Neutrophil (primary cell): ENCODE measurements around the gene IL17C.

Experiments used
- H3K27ac ChIP-seq: fragments of 200-600 bp; sonication (generic); 2 replicates; pipeline ENCODE4 v1.5.1; 2016; ENCODE audit warnings: mild to moderate bottlenecking, moderate library complexity
- H3K27me3 ChIP-seq: fragments of 200-600 bp; sonication (generic); 2 replicates; pipeline ENCODE4 v1.6.0; 2016; ENCODE audit warnings: mild to moderate bottlenecking
- H3K36me3 ChIP-seq: fragments of 200-600 bp; sonication (generic); 2 replicates; pipeline ENCODE4 v1.5.1; 2017
- H3K4me1 ChIP-seq, 2 experiments: fragments of 200-600 bp in 1 of 2; sonication (generic) in 1 of 2; 1 replicate in 1 of 2; 2 replicates in 1 of 2; pipeline versions ENCODE4 v1.5.1 to v1.6.1; 2013 to 2016; ENCODE audit warnings: low read depth in 1 of 2, low read length in 1 of 2, mild to moderate bottlenecking in 1 of 2, moderate library complexity in 1 of 2; ENCODE audit not compliant: control insufficient read depth in 1 of 2, insufficient read depth in 1 of 2
- H3K4me3 ChIP-seq, 2 experiments: fragments of 200-600 bp in 1 of 2; sonication (generic) in 1 of 2; 1 replicate in 1 of 2; 2 replicates in 1 of 2; pipeline ENCODE4 v1.5.1; 2013 to 2016; ENCODE audit warnings: low read depth in 1 of 2, low read length in 1 of 2, mild to moderate bottlenecking in 1 of 2, moderate library complexity in 1 of 2
- H3K9me3 ChIP-seq: fragments of 200-600 bp; sonication (generic); 2 replicates; pipeline ENCODE4 v1.5.1; 2016
- TF ChIP-seq, protein P1 (sequence below): fragments of 200-600 bp; sonication (generic); IDR thresholded peaks from 2 replicates; pipeline ENCODE4 v1.5.1; 2016; ENCODE audit warnings: antibody characterized with exemption

IL17C gene

DNA sequence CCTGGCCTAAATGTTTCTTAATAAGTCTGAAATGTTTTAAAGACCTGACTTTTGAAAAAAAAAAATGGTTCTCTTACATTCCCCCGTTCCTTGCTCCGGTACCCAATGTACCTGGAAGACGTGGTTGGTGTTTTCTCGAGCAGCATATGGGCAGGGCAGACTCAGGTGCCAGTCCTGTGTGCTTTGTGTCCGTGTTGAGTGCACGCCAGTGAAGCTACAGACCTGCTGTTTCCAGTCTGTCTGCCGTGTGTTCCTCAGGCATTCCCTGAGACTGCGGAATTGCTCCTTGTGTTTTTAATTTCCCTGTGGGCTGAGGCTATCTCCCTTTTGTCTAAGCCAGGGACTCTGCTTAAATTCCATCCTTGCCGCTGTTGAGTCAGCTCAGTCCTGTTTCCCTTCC is 11.7 kb upstream of the IL17C start:
- H3K4me3 ChIP-seq, result no peak overlapping the region
- H3K4me1 ChIP-seq, result no peaks in the 10 kb centered on the region
- TF ChIP-seq, protein P1, sequence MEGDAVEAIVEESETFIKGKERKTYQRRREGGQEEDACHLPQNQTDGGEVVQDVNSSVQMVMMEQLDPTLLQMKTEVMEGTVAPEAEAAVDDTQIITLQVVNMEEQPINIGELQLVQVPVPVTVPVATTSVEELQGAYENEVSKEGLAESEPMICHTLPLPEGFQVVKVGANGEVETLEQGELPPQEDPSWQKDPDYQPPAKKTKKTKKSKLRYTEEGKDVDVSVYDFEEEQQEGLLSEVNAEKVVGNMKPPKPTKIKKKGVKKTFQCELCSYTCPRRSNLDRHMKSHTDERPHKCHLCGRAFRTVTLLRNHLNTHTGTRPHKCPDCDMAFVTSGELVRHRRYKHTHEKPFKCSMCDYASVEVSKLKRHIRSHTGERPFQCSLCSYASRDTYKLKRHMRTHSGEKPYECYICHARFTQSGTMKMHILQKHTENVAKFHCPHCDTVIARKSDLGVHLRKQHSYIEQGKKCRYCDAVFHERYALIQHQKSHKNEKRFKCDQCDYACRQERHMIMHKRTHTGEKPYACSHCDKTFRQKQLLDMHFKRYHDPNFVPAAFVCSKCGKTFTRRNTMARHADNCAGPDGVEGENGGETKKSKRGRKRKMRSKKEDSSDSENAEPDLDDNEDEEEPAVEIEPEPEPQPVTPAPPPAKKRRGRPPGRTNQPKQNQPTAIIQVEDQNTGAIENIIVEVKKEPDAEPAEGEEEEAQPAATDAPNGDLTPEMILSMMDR, result no peak
- H3K9me3 ChIP-seq, result no peaks in the 10 kb centered on the region
- H3K36me3 ChIP-seq, result peaks cover 94% of the 10 kb centered on the region
- H3K27ac ChIP-seq, result no peak overlapping the region
- H3K27me3 ChIP-seq, result no peaks in the 10 kb centered on the region

DNA sequence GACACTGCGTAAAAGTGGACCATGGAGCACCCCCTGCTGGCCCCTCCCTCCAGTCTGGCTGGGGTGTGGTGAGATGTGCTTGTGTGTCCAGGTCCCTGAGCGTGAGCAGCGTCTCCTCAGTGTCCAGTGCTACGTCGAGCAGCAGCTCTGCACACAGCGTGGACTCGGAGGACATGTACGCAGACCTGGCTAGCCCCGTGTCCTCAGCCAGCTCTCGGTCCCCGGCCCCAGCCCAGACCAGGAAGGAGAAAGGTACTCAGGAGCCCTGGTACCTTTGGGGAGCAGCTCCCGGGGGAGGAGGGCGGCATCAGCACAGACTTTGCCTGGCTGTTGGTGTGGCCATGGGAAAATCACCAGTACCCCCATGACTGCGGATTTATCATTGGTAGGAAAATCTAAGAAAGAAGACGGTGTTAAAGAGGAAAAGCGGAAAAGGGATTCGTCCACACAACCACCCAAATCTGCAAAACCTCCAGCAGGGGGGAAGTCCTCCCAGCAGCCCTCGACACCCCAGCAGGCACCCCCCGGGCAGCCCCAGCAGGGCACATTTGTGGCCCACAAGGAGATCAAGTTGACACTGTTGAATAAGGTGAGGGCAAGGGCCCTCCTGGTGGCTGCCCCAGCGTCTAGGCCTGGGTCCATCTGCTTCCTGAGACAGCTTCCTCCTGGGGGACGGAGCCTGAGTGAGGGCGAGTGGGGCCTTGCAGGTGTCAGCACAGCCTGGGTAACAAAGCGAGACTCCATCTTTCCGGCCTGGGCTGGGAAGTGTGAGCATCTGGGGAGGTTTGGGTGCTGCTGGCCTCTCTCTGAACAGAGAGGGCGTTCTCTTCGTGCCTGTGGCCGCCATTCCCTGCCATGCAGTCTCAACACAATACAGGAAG is 10.6 kb upstream of the IL17C start:
- no peak overlapping the region for H3K4me3 ChIP-seq
- H3K36me3 ChIP-seq, result peaks cover 93% of the 10 kb centered on the region
- no peaks in the 10 kb centered on the region for H3K27me3 ChIP-seq
- H3K4me1 ChIP-seq, result no peaks in the 10 kb centered on the region
- no peaks in the 10 kb centered on the region for H3K9me3 ChIP-seq
- no peak overlapping the region for H3K27ac ChIP-seq
- TF ChIP-seq, protein P1, result no peak

DNA sequence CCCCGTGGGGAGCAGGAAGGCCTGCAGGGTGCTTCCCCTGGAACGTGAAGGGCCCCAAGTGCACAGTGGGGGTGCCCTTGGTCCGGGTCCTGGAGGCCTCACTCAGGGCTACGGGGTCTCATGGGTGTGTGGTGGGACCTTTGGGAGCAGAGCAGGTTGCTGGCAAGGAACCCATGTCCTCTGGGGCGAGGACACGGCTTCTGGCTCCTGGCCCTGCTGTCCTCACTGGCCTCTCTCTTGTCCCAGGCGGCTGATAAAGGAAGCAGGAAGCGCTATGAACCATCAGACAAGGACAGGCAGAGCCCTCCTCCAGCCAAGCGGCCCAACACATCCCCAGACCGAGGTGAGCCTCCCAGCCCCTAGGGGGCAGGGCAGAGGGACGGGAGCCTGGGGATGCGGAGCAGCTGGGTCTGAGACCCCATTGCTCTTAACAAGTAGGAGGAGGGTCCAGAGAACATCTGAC is 9.8 kb upstream of the IL17C start:
- Histone ChIP-seq H3K4me3 (no peak overlapping the region), H3K27ac (no peak overlapping the region), H3K36me3 (peaks cover 85% of the 10 kb centered on the region), H3K9me3 (no peaks in the 10 kb centered on the region), H3K27me3 (no peaks in the 10 kb centered on the region), H3K4me1 (peaks cover under 1% of the 10 kb centered on the region in 2 experiments)
- TF ChIP-seq, protein P1, result no peak

DNA sequence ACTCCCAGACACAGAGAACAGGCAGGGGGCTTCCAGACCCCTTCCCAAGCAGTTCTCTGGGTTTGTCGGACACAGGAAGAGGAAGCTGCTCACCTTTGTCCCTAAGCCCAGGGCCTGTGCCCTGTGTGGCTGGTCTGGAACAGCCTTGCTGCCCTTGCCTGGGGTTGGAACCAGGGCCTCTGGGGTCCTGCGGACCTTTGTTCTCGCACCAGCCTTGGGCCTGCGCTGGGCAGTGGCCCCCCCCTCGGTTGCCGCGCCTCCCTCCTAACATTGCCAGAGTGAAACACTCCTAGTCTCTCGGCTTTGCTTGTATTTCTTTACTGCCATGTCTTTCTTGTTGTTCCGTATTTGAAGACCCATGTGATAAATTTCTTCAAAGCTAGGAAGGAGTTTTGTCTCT is 8.5 kb upstream of the IL17C start:
- Histone ChIP-seq H3K9me3 (no peaks in the 10 kb centered on the region), H3K27me3 (peaks cover 11% of the 10 kb centered on the region), H3K36me3 (peaks cover 72% of the 10 kb centered on the region), H3K4me1 (peaks cover 10 to 14% of the 10 kb centered on the region in 2 experiments), H3K4me3 (no peak overlapping the region), H3K27ac (no peak overlapping the region)
- TF ChIP-seq, protein P1, result no peak

DNA sequence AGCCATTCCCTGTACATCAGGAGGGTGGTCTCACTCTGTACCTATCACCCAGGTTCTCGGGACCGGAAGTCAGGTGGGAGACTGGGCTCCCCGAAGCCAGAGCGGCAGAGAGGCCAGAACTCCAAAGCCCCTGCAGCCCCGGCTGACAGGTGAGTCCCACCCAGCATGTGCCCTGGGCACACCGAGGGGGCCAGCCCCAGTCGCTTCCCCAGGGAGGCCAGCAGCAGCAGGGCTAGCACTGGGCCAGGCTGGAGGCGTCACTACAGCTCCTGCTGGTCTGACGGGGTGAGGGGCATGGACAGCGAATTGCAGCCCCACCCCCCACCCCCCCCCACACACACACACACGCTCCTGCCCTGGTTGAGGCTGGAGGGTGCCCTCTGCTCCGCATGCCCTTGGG is 7.9 kb upstream of the IL17C start:
- TF ChIP-seq, protein P1, result no peak
- H3K4me3 ChIP-seq, result no peak overlapping the region
- peaks cover 16 to 19% of the 10 kb centered on the region in 2 experiments for H3K4me1 ChIP-seq
- H3K27me3 ChIP-seq, result peaks cover 17% of the 10 kb centered on the region
- H3K9me3 ChIP-seq, result no peaks in the 10 kb centered on the region
- H3K36me3 ChIP-seq, result peaks cover 66% of the 10 kb centered on the region
- no peak overlapping the region for H3K27ac ChIP-seq
